Endothelial cell (in vitro differentiated cells): Measurements from ENCODE around the gene GLO1. TPM values are rescaled to one million over a fixed set of nuclear protein-coding genes. Genes with fewer than 3 reads are reported as not detected.

ENCODE experiments used
- DNase-seq: peaks from one replicate; pipeline ENCODE4 v3.0.0; 2021; ENCODE audit warnings: low spot score
- H3K27ac Mint-ChIP-seq: one replicate; pipeline ENCODE4 v1.8.0; 2021; ENCODE audit warnings: mixed read lengths, inconsistent platforms; ENCODE audit not compliant: unreplicated experiment
- H3K27me3 Mint-ChIP-seq: one replicate; pipeline ENCODE4 v1.8.0; 2021; ENCODE audit warnings: mild to moderate bottlenecking, moderate library complexity, mixed read lengths, inconsistent platforms; ENCODE audit not compliant: unreplicated experiment
- H3K36me3 Mint-ChIP-seq: one replicate; pipeline ENCODE4 v1.8.0; 2021; ENCODE audit warnings: mild to moderate bottlenecking, low read depth, mixed read lengths, inconsistent platforms; ENCODE audit not compliant: unreplicated experiment
- H3K4me1 Mint-ChIP-seq: one replicate; pipeline ENCODE4 v1.8.0; 2021; ENCODE audit warnings: mild to moderate bottlenecking, mixed read lengths, inconsistent platforms; ENCODE audit not compliant: unreplicated experiment
- H3K4me3 Mint-ChIP-seq: one replicate; pipeline ENCODE4 v1.8.0; 2021; ENCODE audit warnings: mild to moderate bottlenecking, mixed read lengths, inconsistent platforms; ENCODE audit not compliant: unreplicated experiment
- H3K9me3 Mint-ChIP-seq: one replicate; pipeline ENCODE4 v1.8.0; 2021; ENCODE audit warnings: mixed read lengths, inconsistent platforms; ENCODE audit not compliant: unreplicated experiment
- total RNA-seq: library from RNA; stranded (reverse); fragmentation: NEBNext Ultra II Directional; extraction: Animal tissue kit (Norgen Biotek cat#: 25700); gene quantifications from one replicate; pipeline ENCODE4 v1.2.1, GENCODE V29; 2021; ENCODE audit not compliant: unreplicated experiment
- TF ChIP-seq, protein P1 (sequence below): fragments of 200-600 bp; sonication (generic); IDR thresholded peaks from one replicate; pipeline ENCODE4 v1.5.0; 2021; ENCODE audit warnings: antibody characterized with exemption; ENCODE audit not compliant: unreplicated experiment

Gene GLO1
- total RNA-seq, 1 donor from 2014 or later, result 83.6 TPM

DNA sequence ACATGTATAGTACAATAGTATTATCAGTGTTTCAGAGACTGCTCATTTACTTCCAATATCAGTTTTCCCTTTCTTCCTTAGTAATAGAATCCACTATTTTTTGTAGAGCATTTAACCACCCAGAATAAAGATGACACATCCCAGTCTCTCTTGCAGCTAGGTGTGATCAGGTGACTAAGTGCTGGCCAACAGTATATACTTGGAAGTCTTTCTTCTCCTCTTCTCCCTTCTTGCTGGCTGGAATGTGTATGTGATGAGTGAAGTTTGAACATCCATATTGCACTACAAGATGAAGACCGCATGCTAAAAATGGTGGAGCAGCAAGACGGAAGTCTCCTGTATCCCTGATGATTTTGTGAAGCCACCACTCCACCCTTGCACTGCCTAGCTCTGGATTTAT lies 48.7 kb downstream of the GLO1 start:
- H3K4me1 Mint-ChIP-seq, result no peaks in the 10 kb centered on the region
- TF ChIP-seq, protein P1, sequence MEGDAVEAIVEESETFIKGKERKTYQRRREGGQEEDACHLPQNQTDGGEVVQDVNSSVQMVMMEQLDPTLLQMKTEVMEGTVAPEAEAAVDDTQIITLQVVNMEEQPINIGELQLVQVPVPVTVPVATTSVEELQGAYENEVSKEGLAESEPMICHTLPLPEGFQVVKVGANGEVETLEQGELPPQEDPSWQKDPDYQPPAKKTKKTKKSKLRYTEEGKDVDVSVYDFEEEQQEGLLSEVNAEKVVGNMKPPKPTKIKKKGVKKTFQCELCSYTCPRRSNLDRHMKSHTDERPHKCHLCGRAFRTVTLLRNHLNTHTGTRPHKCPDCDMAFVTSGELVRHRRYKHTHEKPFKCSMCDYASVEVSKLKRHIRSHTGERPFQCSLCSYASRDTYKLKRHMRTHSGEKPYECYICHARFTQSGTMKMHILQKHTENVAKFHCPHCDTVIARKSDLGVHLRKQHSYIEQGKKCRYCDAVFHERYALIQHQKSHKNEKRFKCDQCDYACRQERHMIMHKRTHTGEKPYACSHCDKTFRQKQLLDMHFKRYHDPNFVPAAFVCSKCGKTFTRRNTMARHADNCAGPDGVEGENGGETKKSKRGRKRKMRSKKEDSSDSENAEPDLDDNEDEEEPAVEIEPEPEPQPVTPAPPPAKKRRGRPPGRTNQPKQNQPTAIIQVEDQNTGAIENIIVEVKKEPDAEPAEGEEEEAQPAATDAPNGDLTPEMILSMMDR, result no peak
- H3K9me3 Mint-ChIP-seq, result no peaks in the 10 kb centered on the region
- no peak for DNase-seq
- H3K36me3 Mint-ChIP-seq, result no peaks in the 10 kb centered on the region
- H3K27me3 Mint-ChIP-seq, result no peaks in the 10 kb centered on the region
- H3K27ac Mint-ChIP-seq, result no peak overlapping the region
- no peak overlapping the region for H3K4me3 Mint-ChIP-seq

DNA sequence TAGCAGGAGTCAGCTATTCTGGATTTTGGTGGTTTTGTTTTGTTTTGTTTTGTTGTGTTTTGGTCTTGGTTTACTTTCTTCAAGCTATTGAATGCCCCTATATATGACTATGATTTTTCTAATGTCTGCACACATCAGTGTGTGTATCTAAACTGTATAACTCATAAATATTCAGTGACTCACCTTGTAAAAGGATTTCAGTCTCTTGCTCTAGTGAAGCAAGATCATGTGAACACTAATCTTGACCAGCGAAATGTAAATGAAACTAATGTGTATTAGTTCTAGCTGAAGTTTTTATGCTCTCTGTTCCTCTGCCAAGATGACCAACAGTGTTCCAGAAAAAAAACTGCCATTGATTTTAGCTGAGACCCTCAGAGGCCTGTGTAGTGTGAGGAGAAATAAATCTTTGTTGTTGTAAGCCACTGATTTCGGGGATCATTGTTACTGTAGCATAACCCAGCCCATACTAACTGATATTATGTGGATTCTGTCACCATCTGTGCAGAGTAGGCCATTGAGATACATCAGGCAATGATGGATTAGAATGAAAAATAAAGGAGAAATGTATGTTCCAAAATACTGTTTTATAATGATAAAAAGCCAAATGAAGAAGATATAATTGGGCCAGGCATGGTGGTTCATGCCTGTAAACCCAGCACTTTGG lies 51.7 kb downstream of the GLO1 start:
- H3K4me1 Mint-ChIP-seq, result no peaks in the 10 kb centered on the region
- no peaks in the 10 kb centered on the region for H3K9me3 Mint-ChIP-seq
- H3K27ac Mint-ChIP-seq, result no peak overlapping the region
- TF ChIP-seq, protein P1, result no peak
- no peak for DNase-seq
- H3K36me3 Mint-ChIP-seq, result no peaks in the 10 kb centered on the region
- no peak overlapping the region for H3K4me3 Mint-ChIP-seq
- H3K27me3 Mint-ChIP-seq, result no peaks in the 10 kb centered on the region

DNA sequence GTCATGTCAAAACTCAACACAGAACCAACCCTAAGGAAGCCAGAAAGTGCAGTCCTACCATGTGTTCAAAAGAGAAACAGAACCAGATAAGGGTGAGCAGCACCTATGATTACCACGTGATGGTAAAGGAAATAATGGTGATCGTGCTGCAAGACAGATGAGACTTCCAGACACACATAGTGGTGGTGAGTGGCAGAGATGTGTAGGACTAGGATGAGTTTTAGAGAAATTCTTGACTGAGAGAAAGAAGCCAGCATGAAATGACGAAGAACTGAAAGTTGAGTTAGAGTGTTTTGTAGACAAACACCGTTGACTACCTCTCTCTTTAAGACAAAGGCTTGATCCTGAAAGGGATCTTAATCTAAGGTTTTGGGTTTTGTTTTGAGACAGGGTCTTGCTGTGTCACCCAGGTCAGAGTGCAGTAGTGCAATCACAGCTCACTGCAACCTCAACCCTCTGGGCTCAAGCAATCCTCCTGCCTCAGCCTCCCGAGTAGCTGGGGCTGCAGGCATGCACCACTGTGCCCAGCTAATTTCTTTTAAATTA lies 52.7 kb downstream of the GLO1 start:
- Mint-ChIP-seq H3K4me1 (no peaks in the 10 kb centered on the region), H3K27me3 (no peaks in the 10 kb centered on the region), H3K36me3 (no peaks in the 10 kb centered on the region), H3K4me3 (no peak overlapping the region), H3K9me3 (no peaks in the 10 kb centered on the region), H3K27ac (no peak overlapping the region)
- TF ChIP-seq, protein P1, result no peak
- DNase-seq, result no peak

DNA sequence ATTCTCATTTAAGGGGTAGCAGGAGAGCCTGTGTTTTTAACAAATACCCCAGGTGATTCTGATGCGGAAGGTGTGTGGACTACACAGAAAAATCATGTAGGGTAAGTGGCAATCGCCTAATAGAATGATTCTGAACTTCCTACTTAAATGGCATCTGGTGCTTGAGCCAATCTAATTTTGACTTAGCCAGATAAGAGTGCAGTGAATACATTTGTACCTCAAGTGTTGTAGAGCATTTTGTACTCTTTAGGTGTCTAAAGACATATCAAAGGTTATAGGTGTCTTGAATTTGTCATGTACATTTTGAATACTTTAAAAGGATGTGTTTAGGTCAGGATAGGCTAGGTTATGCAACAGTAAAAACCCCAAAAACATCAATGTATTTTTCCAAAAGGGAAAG lies 53.2 kb downstream of the GLO1 start:
- Mint-ChIP-seq H3K4me1 (no peaks in the 10 kb centered on the region), H3K27ac (no peak overlapping the region), H3K27me3 (no peaks in the 10 kb centered on the region), H3K4me3 (no peak overlapping the region), H3K9me3 (no peaks in the 10 kb centered on the region), H3K36me3 (no peaks in the 10 kb centered on the region)
- TF ChIP-seq, protein P1, result no peak
- no peak for DNase-seq

DNA sequence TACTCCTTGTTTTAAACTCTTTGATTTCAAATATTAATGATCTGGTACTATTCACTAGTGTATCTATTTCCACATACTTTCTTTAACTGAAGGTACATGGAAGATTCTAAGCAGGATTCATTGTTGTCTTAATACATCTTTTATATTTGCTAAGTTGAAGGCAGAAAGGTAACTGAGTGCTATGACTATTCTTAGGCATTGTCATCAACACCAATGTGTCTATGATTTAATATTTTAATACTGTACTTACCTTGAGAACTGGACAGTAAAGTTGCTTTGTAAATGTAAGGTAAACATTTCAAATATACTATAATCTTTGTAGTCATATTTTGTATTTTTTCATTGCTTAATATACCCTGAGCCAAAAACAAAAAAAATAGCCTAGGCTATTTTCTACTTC lies 54.3 kb downstream of the GLO1 start:
- Mint-ChIP-seq H3K27ac (no peak overlapping the region), H3K4me1 (no peaks in the 10 kb centered on the region), H3K4me3 (no peak overlapping the region), H3K9me3 (no peaks in the 10 kb centered on the region), H3K36me3 (no peaks in the 10 kb centered on the region), H3K27me3 (peaks cover under 1% of the 10 kb centered on the region)
- TF ChIP-seq, protein P1, result no peak
- no peak for DNase-seq
